T47D (cell line): ENCODE results near the gene OSBPL8.
A peak's percentile ranks its signal among the peaks of the same experiment; 100 is the strongest.
"Not testable (repeated sequence)": the region's sequence is repeated elsewhere in the genome, so short reads cannot be mapped to it uniquely, and the experiment has no call there.

Experiments
- DNase-seq, 2 experiments: peaks; one replicate each; pipeline versions ENCODE4 v3.0.0 to v3.0.0-alpha.2; 2011 to 2012; ENCODE audit warnings: low read depth in 1 of 2, low spot score in 1 of 2
- JUND ChIP-seq: IDR thresholded peaks from 2 replicates; pipeline ENCODE4 v1.6.1; 2012; ENCODE audit warnings: low read depth
- in situ Hi-C: cut with HindIII; loops from 2 replicates; pipeline ENCODE4 v1.10.0; 2016; ENCODE audit warnings: low sequenced_read_pairs, low pct_unique_long_range_greater_than_20kb

The OSBPL8 gene

GRCh38 chr12:76341436-76342030 lies 218.0 kb downstream of the OSBPL8 start:
- in situ Hi-C loops = no loop called here
- DNase-seq = no peak
- no peak for TF ChIP-seq JUND

DNA sequence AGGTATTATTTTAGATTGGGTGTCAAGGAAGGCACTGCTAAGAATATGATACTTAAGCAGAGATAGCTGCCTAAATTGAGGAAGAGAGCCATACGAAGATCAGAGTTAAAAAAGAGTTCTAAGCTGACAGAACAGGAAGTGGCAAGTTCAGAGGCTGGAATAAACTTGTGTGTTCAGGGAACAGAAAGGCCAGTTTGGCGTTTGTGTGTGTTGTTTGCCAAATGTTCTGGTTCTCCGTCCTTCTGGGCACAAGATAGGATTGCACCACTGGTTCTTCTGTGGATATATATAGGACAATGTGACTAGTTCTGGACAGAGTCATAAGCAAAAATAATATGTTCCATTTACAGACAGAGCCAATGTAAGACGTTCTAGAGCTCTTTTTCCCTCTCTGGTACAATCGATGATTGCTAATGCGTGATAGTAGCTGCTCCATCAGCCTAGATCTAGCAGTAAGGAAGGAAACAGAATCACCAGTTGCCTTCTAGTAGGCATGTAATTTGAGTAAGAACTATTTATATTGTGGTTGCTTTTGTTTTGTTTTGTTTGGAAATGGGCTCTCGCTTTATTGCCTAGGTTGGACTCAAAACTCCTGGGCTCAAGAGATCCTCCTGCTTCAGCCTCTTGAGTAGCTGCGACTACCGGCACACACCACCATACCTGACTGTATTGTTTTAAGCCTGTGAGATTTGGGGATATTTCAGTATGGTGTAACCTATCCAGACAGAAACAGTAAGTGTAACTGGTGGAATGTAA lies 218.7 kb downstream of the OSBPL8 start:
- no peak for DNase-seq

GRCh38 chr12:76337583-76337982 lies 222.0 kb downstream of the OSBPL8 start:
- in situ Hi-C loops = no loop called here
- no peak for TF ChIP-seq JUND
- DNase-seq = no peak

More for the DNA sequence above, 218.7 kb downstream of the OSBPL8 start:
- no peak for TF ChIP-seq JUND
- in situ Hi-C loops = no loop called here

DNA sequence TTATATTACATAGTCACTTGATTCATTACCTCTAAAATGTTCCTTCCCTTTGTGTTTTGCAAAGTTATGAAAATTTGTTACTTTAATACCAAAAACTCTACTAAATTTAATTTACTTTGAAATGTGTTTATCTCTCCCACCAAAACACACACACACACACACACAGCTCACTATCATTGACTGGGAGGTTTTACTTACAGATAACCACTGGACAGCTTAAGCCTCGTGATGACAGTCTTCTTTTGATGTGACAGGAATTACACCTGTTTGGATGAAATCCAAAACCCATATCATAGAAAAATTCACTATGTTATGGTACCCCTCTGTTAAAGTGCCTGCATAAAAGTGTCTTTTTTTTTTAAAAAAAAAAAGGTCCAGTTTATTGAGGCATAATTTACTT lies 227.0 kb downstream of the OSBPL8 start:
- no peak for TF ChIP-seq JUND
- no peak for DNase-seq
- in situ Hi-C loops = no loop called here

GRCh38 chr12:76329606-76330005 lies 230.0 kb downstream of the OSBPL8 start:
- TF ChIP-seq JUND = no peak
- no peak for DNase-seq
- in situ Hi-C loops = no loop called here

DNA sequence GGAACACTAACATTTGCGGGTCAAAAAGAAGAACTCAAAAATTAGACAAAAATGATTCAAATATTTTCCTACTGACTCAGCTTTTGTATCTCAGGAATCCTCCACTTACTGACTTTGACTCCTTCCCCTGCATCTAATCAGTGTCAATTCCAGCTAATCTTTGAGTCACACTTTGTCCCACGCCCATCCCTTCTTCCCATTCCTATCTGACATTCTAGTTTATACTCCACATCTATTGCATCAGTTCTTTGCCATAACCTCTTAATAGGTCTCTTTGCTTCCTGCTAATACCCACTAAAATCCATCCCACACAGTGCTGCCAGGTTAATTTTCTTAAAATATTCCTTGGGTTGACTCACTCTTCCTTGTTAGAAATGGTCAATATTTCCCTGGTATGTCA lies 230.4 kb downstream of the OSBPL8 start:
- no peak for TF ChIP-seq JUND
- no peak for DNase-seq
- in situ Hi-C loops = no loop called here

DNA sequence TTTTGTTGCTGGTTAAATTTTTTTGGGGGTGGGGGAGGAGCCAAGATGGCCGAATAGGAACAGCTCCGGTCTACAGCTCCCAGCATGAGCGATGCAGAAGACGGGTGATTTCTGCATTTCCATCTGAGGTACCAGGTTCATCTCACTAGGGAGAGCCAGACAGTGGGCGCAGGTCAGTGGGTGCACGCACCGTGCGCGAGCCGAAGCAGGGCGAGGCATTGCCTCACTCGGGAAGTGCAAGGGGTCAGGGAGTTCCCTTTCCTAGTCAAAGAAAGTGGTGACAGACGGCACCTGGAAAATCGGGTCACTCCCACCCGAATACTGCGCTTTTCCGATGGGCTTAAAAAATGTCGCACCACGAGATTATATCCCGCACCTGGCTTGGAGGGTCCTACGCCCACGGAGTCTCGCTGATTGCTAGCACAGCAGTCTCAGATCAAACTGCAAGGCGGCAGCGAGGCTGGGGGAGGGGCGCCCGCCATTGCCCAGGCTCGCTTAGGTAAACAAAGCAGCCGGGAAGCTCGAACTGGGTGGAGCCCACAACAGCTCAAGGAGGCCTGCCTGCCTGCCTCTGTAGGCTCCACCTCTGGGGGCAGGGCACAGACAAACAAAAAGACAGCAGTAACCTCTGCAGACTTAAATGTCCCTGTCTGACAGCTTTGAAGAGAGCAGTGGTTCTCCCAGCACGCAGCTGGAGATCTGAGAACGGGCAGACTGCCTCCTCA lies 239.8 kb downstream of the OSBPL8 start:
- DNase-seq, in situ Hi-C loops: not testable (repeated sequence)

DNA sequence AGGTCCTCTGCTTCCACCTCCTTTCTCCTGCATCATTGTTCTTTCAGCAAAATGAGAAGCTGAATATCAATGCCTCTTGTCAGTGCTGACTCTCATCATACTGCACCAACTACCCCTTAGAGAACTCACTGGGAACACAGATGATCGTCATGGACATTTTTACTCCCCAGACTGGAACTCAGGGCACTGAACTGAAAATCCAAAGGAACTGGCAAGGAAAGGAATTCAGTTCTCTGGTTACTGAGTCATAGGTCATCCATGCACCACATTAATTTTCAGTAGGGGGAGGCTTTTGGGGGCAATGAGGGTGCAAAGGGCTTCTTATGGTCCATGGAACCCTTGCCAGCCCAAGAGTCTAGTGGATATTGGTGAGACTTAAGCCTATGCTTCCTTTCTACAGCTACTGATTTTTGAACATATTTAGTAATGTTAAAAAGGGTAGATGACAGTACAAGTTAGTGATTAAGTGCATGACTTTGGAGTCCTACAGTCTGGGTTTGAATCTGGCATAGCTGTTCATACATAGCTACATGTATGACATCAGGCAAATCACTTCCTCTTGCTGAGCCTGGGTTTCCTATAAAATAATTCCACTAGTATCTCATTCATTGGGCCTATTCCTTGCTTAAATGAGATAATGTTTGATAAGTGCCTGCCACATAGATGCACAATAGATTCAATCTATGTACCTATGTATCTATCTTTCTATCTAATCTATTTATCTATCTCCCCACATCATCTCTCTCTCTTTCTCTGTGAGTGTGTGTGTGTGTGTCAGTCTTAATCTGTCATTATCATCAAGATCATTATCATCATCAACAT lies 240.6 kb downstream of the OSBPL8 start:
- no peak for TF ChIP-seq JUND
- in situ Hi-C loops = no loop called here
- no peak for DNase-seq

DNA sequence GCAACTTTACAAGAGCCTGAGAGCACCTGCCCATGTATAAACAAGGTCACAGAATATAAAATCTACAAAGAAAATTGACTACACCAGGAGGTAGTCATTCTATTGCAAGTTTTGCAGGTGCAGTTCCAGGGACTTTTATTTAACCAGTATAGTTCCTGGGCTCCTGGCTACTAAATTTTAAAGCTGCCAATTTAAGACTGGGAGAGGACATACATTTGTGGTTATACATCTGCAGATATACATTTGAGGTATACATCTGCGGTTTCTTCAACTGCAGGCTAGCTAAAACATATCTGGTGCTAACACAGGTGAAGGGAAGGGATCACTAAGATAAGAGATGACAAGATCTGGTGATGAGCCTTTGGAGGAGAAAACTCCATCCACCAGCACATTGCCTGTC lies 241.6 kb downstream of the OSBPL8 start:
- in situ Hi-C loops = no loop called here
- no peak for TF ChIP-seq JUND
- no peak for DNase-seq

DNA sequence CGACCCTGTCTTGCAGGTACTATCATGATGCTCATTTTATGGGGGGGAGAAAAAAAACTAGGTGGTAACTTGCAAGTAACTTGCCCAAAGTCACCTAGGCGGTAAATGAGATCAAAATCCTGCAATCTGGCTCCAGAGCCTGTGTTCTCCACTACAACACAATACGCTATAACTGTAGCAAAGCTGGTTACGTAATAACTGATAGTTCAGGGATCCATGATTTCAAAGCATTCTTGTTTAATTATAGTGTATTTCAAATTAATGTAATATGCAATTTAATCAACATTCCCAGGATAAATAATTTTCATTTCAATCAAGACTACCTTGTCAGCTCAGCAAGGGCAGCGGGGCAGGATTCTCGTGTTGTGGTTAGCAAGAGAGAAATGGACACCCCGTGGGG lies 243.1 kb downstream of the OSBPL8 start:
- in situ Hi-C loops = no loop called here
- TF ChIP-seq JUND = no peak
- no peak for DNase-seq

DNA sequence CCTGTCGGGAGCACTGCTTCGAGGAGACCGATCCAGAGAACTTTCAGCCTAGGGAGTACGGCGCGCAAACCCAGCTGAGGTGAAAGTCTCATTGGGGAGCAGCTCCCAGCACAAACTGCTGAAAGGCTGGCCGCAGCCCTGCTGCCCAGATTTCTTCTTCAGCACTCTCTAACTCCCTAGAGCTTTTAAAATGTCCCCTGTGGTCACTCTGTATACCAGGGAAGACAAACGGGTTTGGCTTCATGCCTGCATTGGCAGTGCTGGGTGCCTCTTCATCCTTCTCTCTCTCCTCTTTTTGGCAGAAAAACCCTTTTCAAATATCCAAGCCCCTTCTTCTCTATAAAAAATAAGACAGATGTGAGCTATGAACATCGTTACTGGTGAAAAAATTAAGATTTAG lies 246.3 kb downstream of the OSBPL8 start:
- in situ Hi-C loops = no loop called here
- peak in 1 of 2 experiments; percentile 59 for DNase-seq
- no peak for TF ChIP-seq JUND

DNA sequence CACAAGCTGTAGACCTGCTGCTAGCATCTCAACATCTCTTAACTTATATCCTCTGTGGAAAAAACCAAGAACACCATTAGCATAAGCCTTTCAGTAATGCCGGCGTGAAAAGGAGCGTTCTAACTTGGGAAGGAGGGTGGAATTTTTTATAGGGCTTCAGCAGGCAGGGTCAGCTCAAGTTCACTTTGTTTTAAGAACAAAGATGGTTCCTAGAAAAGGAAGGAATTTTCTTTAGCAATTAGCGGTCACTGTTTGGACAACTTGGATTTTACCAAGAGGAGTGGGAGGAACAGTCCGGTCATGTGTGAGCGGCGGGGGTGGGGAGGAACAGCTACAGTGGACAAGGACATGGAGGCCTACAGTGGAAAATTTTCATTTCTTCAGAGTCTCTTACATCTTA lies 247.3 kb downstream of the OSBPL8 start:
- no peak for DNase-seq
- in situ Hi-C loops = no loop called here
- no peak for TF ChIP-seq JUND
